PC-3 (cell line): Measurements from ENCODE around the gene LEKR1. TPM values are rescaled to one million over a fixed set of nuclear protein-coding genes. Genes with fewer than 3 reads are reported as not detected.

Experiments used
- ATAC-seq: fragments of 200-7000 bp; cut with Tn5 transposase; 2 replicates; pipeline ENCODE4 v1.9.1; 2020; ENCODE audit warnings: mild to moderate bottlenecking, moderate library complexity
- BruUV-seq: library from RNA; stranded (reverse); fragments of 400-500 nt; replicated peaks from 2 replicates; lab custom pipeline; 2021; lab: Mats Ljungman, UMichigan
- CTCF ChIA-PET: fragments of 300-600 bp; sonication (Branson Sonifier 250); formaldehyde crosslinking; loops from one replicate; lab custom pipeline; 2022; ENCODE audit warnings: antibody characterized with exemption; lab: Charles Lee
- POLR2A ChIA-PET: fragments of 300-600 bp; sonication (Branson Sonifier 250); formaldehyde crosslinking; loops from one replicate; lab custom pipeline; 2022; ENCODE audit warnings: antibody characterized with exemption; ENCODE audit not compliant: unreplicated experiment; lab: Charles Lee
- DNase-seq: peaks from one replicate; pipeline ENCODE4 v3.0.0-alpha.2; 2015
- H2AFZ ChIP-seq: fragments of 300-600 bp; sonication (generic); 2 replicates; pipeline ENCODE4 v1.6.0; 2016; ENCODE audit warnings: antibody characterized with exemption, low read length
- H3F3A ChIP-seq: fragments of 300-600 bp; sonication (generic); one replicate; pipeline ENCODE4 v1.6.0; 2017; ENCODE audit warnings: antibody characterized with exemption, low read length, control low read depth, mild to moderate bottlenecking; ENCODE audit not compliant: unreplicated experiment
- H3K27ac ChIP-seq: fragments of 300-600 bp; sonication (generic); 2 replicates; pipeline ENCODE4 v1.5.1; 2016; ENCODE audit warnings: mild to moderate bottlenecking, low read length
- H3K27me3 ChIP-seq: fragments of 300-600 bp; sonication (generic); 2 replicates; pipeline ENCODE4 v1.6.1; 2016; ENCODE audit warnings: low read length, mixed read lengths
- H3K36me3 ChIP-seq: fragments of 300-600 bp; sonication (generic); 2 replicates; pipeline ENCODE4 v1.6.1; 2016; ENCODE audit warnings: low read depth, mixed run types, low read length, mixed read lengths
- H3K4me1 ChIP-seq: fragments of 300-600 bp; sonication (generic); 2 replicates; pipeline ENCODE4 v1.5.1; 2016; ENCODE audit warnings: low read length; ENCODE audit not compliant: insufficient read depth
- H3K4me2 ChIP-seq: fragments of 300-600 bp; sonication (generic); 2 replicates; pipeline ENCODE4 v1.6.0; 2016; ENCODE audit warnings: low read length
- H3K4me3 ChIP-seq: fragments of 300-600 bp; sonication (generic); 2 replicates; pipeline ENCODE4 v1.5.1; 2016; ENCODE audit warnings: mild to moderate bottlenecking, low read length, mixed read lengths
- H3K79me2 ChIP-seq: fragments of 300-600 bp; sonication (generic); 2 replicates; pipeline ENCODE4 v1.6.1; 2017; ENCODE audit warnings: low read length, mixed read lengths
- H3K9ac ChIP-seq: fragments of 300-600 bp; sonication (generic); 2 replicates; pipeline ENCODE4 v1.6.0; 2016; ENCODE audit warnings: mild to moderate bottlenecking, low read length
- H3K9me2 ChIP-seq: fragments of 300-600 bp; sonication (generic); replicated peaks from 2 replicates; pipeline ENCODE4 v1.6.1; 2016; ENCODE audit warnings: mixed run types, low read length, mixed read lengths
- H3K9me3 ChIP-seq: fragments of 300-600 bp; sonication (generic); 2 replicates; pipeline ENCODE4 v1.6.1; 2016; ENCODE audit warnings: low read length, mixed read lengths
- H4K20me1 ChIP-seq: fragments of 300-600 bp; sonication (generic); 2 replicates; pipeline ENCODE4 v1.6.1; 2016; ENCODE audit warnings: low read length, mixed read lengths
- CTCF ChIP-seq: fragments of 300-600 bp; sonication (generic); conservative IDR thresholded peaks from 2 replicates; pipeline ENCODE4 v1.5.1; 2017; ENCODE audit warnings: antibody characterized with exemption, low read depth, mild to moderate bottlenecking, low read length
- EZH2 ChIP-seq: fragments of 300-600 bp; sonication (generic); IDR thresholded peaks from one replicate; pipeline ENCODE4 v1.6.1; 2017; ENCODE audit warnings: antibody characterized with exemption, mild to moderate bottlenecking, low read length; ENCODE audit not compliant: unreplicated experiment
- EZH2phosphoT487 ChIP-seq: fragments of 300-600 bp; sonication (generic); IDR thresholded peaks from 2 replicates; pipeline ENCODE4 v1.6.1; 2018; ENCODE audit warnings: mild to moderate bottlenecking, antibody characterized with exemption, low read length, borderline replicate concordance
- intact Hi-C: fragments of 100-400 bp; cut with micrococcal nuclease; formaldehyde crosslinking; loops from 2 replicates; pipeline ENCODE4 v1.9.0; 2023
- total RNA-seq: library from RNA; depleted of rRNA; stranded (reverse); fragments of >200 nt; gene quantifications from 2 replicates; pipeline ENCODE4 v1.2.3, GENCODE V29; 2014

Gene LEKR1
- total RNA-seq, 1 experiment from 2014 or later = 0.15 TPM

- no peaks in the 10 kb centered on the region for H3F3A ChIP-seq
- H3K79me2 ChIP-seq = peaks cover 47% of the 10 kb centered on the region
- no peaks in the 10 kb centered on the region for H3K27me3 ChIP-seq
- H3K4me1 ChIP-seq = peaks cover 36% of the 10 kb centered on the region
- DNase-seq (no peak), ATAC-seq (no peak)
- TSS peak; percentile 75 for BruUV-seq
- H2AFZ ChIP-seq = no peak overlapping the region
- no peaks in the 10 kb centered on the region for H4K20me1 ChIP-seq
- no peaks in the 10 kb centered on the region for H3K9me3 ChIP-seq
- peak overlapping the region; percentile 70 for H3K27ac ChIP-seq
- intact Hi-C loops = no loop called here
- POLR2A ChIA-PET = no interaction called here
- H3K4me2 ChIP-seq = no peak overlapping the region
- H3K9me2 ChIP-seq = no peaks in the 10 kb centered on the region
- TF ChIP-seq EZH2phosphoT487 (no peak), CTCF (no peak), EZH2 (no peak)
- CTCF ChIA-PET = no interaction called here
- H3K36me3 ChIP-seq = no peaks in the 10 kb centered on the region
- peak overlapping the region; percentile 33; the same call in 1 of the 2 replicates for H3K9ac ChIP-seq
- H3K4me3 ChIP-seq = no peak overlapping the region
These were observed 14.9 kb upstream of the LEKR1 start for GRCh38 chr3:156811089-156811862.

- Histone ChIP-seq H3K27me3 (no peaks in the 10 kb centered on the region), H3K9ac (peak overlapping the region; percentile 33; the same call in 1 of the 2 replicates), H3K4me3 (no peak overlapping the region), H2AFZ (no peak overlapping the region), H3K4me1 (peaks cover 47% of the 10 kb centered on the region), H3K36me3 (no peaks in the 10 kb centered on the region), H3K9me3 (no peaks in the 10 kb centered on the region), H3K27ac (peak overlapping the region; percentile 70), H3K9me2 (no peaks in the 10 kb centered on the region), H3F3A (peaks cover 6% of the 10 kb centered on the region), H3K79me2 (peaks cover 52% of the 10 kb centered on the region), H3K4me2 (peak overlapping the region; percentile 53), H4K20me1 (no peaks in the 10 kb centered on the region)
- ChIA-PET CTCF (interaction anchor here (0.6 kb wide), 1 partner anchor 270 kb away, joined by 3 read pairs; no protein-coding TSS in a partner anchor), POLR2A (no interaction called here)
- no peak for TF ChIP-seq EZH2
- peak; percentile 67 for DNase-seq
- peak; percentile 1; the same call in 1 of the 2 replicates for ATAC-seq
- intact Hi-C loops = no loop called here
- no TSS peak for BruUV-seq
These were observed 13.4 kb upstream of the LEKR1 start for GRCh38 chr3:156812521-156813335.

- TF ChIP-seq EZH2phosphoT487 = no peak
- no peak for TF ChIP-seq CTCF
- TF ChIP-seq EZH2 = no peak
- DNase-seq = peak; percentile 64
- Histone ChIP-seq H3K4me1 (peaks cover 62% of the 10 kb centered on the region), H2AFZ (no peak overlapping the region), H3K27ac (peak overlapping the region; percentile 98), H3K79me2 (peaks cover 56% of the 10 kb centered on the region), H3K27me3 (no peaks in the 10 kb centered on the region), H4K20me1 (no peaks in the 10 kb centered on the region), H3K36me3 (no peaks in the 10 kb centered on the region), H3K9me3 (no peaks in the 10 kb centered on the region), H3F3A (peaks cover 6% of the 10 kb centered on the region), H3K4me3 (no peak overlapping the region), H3K9ac (peak overlapping the region; percentile 95; the same call in 1 of the 2 replicates), H3K4me2 (no peak overlapping the region), H3K9me2 (no peaks in the 10 kb centered on the region)
- no peak for ATAC-seq
- ChIA-PET POLR2A (no interaction called here), CTCF (no interaction called here)
- intact Hi-C loops = no loop called here
- BruUV-seq = no TSS peak
These were observed 11.9 kb upstream of the LEKR1 start for GRCh38 chr3:156814295-156814694.
